H1 (cell line): ENCODE results near the gene DCLK1.

Experiments
- JUND ChIP-seq: IDR thresholded peaks from 2 replicates; pipeline ENCODE4 v1.6.1; 2011; ENCODE audit warnings: mild to moderate bottlenecking, improper control_type of control experiment, low read length
- KDM1A ChIP-seq: fragments of 200-600, 300-600 bp; sonication (generic); IDR thresholded peaks from 2 replicates; pipeline ENCODE4 v1.7.1; 2016; ENCODE audit warnings: mild to moderate bottlenecking, low read length, borderline replicate concordance
- POLR2A ChIP-seq, 2 experiments: IDR thresholded peaks; 1 replicate in 1 of 2; 2 replicates in 1 of 2; pipeline ENCODE4 v1.6.1; 2011; ENCODE audit warnings: low read depth in 2 of 2, low read length in 2 of 2, mild to moderate bottlenecking in 2 of 2; ENCODE audit errors: control extremely low read depth in 1 of 2
- POLR2AphosphoS5 ChIP-seq: IDR thresholded peaks from 2 replicates; pipeline ENCODE4 v1.6.1; 2011; ENCODE audit warnings: low read depth, low read length
- TF ChIP-seq, protein P1 (sequence below): IDR thresholded peaks from 2 replicates; pipeline ENCODE4 v1.6.1; 2012; ENCODE audit warnings: low read length, inconsistent platforms
- TF ChIP-seq, protein P2 (sequence below), 3 experiments: IDR thresholded peaks; 1 replicate in 2 of 3; 2 replicates in 1 of 3; pipeline versions ENCODE4 v1.5.1 to v1.6.1; 2011; ENCODE audit warnings: low read length in 3 of 3, mild to moderate bottlenecking in 3 of 3, inconsistent platforms in 2 of 3, low read depth in 1 of 3, moderate library complexity in 1 of 3; ENCODE audit not compliant: insufficient read depth in 1 of 3; ENCODE audit errors: control extremely low read depth in 1 of 3

DNA sequence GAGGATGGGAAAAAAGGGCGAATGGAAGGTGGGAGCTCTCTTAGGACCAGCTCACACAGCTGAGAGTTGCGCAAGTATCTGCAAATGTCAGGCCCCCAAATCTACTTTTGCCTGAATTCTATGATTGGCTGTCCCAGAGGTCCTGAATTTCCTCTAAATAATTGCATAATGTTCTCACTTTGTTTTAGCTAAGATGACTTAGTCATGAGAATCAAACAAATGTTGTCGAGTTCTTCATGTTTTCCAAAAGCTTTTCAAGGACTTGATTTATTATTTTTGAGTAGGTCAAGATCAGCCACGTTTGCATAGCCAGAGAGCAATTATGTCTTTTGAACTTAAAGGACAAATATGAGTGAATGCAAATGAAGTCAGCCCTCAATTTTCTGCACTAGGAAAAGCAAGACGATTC lies 408.1 kb downstream of the DCLK1 start:
- TF ChIP-seq POLR2AphosphoS5: no peak
- no peak for TF ChIP-seq POLR2A (IDR thresholded peaks at IDR 0.05; ENCODE audit: control extremely low read depth in 1 of 2, low read depth in 2 of 2, low read length in 2 of 2)
- TF ChIP-seq, protein P1, sequence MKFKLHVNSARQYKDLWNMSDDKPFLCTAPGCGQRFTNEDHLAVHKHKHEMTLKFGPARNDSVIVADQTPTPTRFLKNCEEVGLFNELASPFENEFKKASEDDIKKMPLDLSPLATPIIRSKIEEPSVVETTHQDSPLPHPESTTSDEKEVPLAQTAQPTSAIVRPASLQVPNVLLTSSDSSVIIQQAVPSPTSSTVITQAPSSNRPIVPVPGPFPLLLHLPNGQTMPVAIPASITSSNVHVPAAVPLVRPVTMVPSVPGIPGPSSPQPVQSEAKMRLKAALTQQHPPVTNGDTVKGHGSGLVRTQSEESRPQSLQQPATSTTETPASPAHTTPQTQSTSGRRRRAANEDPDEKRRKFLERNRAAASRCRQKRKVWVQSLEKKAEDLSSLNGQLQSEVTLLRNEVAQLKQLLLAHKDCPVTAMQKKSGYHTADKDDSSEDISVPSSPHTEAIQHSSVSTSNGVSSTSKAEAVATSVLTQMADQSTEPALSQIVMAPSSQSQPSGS: no peak
- TF ChIP-seq, protein P2, sequence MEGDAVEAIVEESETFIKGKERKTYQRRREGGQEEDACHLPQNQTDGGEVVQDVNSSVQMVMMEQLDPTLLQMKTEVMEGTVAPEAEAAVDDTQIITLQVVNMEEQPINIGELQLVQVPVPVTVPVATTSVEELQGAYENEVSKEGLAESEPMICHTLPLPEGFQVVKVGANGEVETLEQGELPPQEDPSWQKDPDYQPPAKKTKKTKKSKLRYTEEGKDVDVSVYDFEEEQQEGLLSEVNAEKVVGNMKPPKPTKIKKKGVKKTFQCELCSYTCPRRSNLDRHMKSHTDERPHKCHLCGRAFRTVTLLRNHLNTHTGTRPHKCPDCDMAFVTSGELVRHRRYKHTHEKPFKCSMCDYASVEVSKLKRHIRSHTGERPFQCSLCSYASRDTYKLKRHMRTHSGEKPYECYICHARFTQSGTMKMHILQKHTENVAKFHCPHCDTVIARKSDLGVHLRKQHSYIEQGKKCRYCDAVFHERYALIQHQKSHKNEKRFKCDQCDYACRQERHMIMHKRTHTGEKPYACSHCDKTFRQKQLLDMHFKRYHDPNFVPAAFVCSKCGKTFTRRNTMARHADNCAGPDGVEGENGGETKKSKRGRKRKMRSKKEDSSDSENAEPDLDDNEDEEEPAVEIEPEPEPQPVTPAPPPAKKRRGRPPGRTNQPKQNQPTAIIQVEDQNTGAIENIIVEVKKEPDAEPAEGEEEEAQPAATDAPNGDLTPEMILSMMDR (IDR thresholded peaks at IDR 0.05; ENCODE audit: control extremely low read depth in 1 of 3, insufficient read depth in 1 of 3, low read depth in 1 of 3, low read length in 3 of 3): no peak
- TF ChIP-seq JUND: no peak
- TF ChIP-seq KDM1A: no peak
